ENCODE results near the gene RNF214.

RNF214 gene

GRCh38 chr11:117279711-117280376, 47.4 kb downstream of the RNF214 start:
- DNase-seq = no peak

GRCh38 chr11:117281159-117281558, 48.7 kb downstream of the RNF214 start:
- peak in 1 of 56 donors; percentile 31 for DNase-seq

- DNase-seq = no peak
These were observed 49.4 kb downstream of the RNF214 start for GRCh38 chr11:117281869-117282268.

- no peak for DNase-seq
These were observed 50.5 kb downstream of the RNF214 start for GRCh38 chr11:117282956-117283355.

- no peak for DNase-seq
These were observed 51.6 kb downstream of the RNF214 start for GRCh38 chr11:117284053-117284452.

GRCh38 chr11:117286588-117286987, 54.1 kb downstream of the RNF214 start:
- no peak for DNase-seq

- no peak for DNase-seq
These were observed 55.2 kb downstream of the RNF214 start for GRCh38 chr11:117287668-117288067.

GRCh38 chr11:117289795-117290194, 57.3 kb downstream of the RNF214 start:
- DNase-seq = no peak

GRCh38 chr11:117290809-117291396, 58.4 kb downstream of the RNF214 start, which contains the start of gene BACE1-AS:
BACE1-AS (plus strand) TSS chr11:117291346.
- DNase-seq = no peak

GRCh38 chr11:117292616-117293015, 60.1 kb downstream of the RNF214 start:
- DNase-seq = no peak

GRCh38 chr11:117295438-117296137, 63.1 kb downstream of the RNF214 start:
- DNase-seq = peak in 48 of 56 donors; percentile 19 to 88 (median 62)

- no peak for DNase-seq
These were observed 64.4 kb downstream of the RNF214 start for GRCh38 chr11:117296881-117297280.

GRCh38 chr11:117298195-117298594, 65.7 kb downstream of the RNF214 start:
- DNase-seq = no peak

GRCh38 chr11:117299351-117300282, 67.1 kb downstream of the RNF214 start:
- no peak for DNase-seq

- DNase-seq = peak in 20 of 56 donors; percentile 11 to 50 (median 36)
These were observed 67.8 kb downstream of the RNF214 start for GRCh38 chr11:117300283-117300663.

- peak in 8 of 56 donors; percentile 17 to 68 (median 30) for DNase-seq
These were observed 68.3 kb downstream of the RNF214 start for GRCh38 chr11:117300773-117301172.

- DNase-seq = no peak
These were observed 69.8 kb downstream of the RNF214 start for GRCh38 chr11:117302228-117302627.

- no peak for DNase-seq
These were observed 70.6 kb downstream of the RNF214 start for GRCh38 chr11:117303101-117303500.

GRCh38 chr11:117303646-117304315, 71.3 kb downstream of the RNF214 start:
- no peak for DNase-seq

GRCh38 chr11:117305145-117305544, 72.7 kb downstream of the RNF214 start:
- DNase-seq = no peak

- no peak for DNase-seq
These were observed 76.8 kb downstream of the RNF214 start for GRCh38 chr11:117309310-117309709.

Measured in amygdala (tissue), 56 donors.